Muscle layer of duodenum (tissue), 2 donors: ENCODE measurements around the gene MARVELD3.

Source experiments
- H3K27ac ChIP-seq: one replicate; pipeline ENCODE4 v1.7.0; 2013; ENCODE audit warnings: mild to moderate bottlenecking, low read length
- H3K27me3 ChIP-seq: one replicate; pipeline ENCODE4 v1.7.0; 2013; ENCODE audit warnings: low read depth, mild to moderate bottlenecking, control low read depth, low read length
- H3K36me3 ChIP-seq, 2 donors: one replicate each; pipeline ENCODE4 v1.7.0; 2013; ENCODE audit warnings: low read length in 2 of 2, control low read depth in 1 of 2, mild to moderate bottlenecking in 1 of 2; ENCODE audit not compliant: insufficient read depth in 2 of 2, control insufficient read depth in 1 of 2
- H3K4me1 ChIP-seq, 2 donors: one replicate each; pipeline ENCODE4 v1.7.0; 2013; ENCODE audit warnings: low read length in 2 of 2, mild to moderate bottlenecking in 2 of 2, control low read depth in 1 of 2, moderate library complexity in 1 of 2; ENCODE audit not compliant: insufficient read depth in 2 of 2, control insufficient read depth in 1 of 2
- H3K4me3 ChIP-seq, 2 donors: one replicate each; pipeline ENCODE4 v1.7.0; 2013; ENCODE audit warnings: low read length in 2 of 2, low read depth in 1 of 2, mild to moderate bottlenecking in 1 of 2
- H3K9me3 ChIP-seq, 2 donors: one replicate each; pipeline ENCODE4 v1.7.0; 2013; ENCODE audit warnings: low read length in 2 of 2, control low read depth in 1 of 2, mild to moderate bottlenecking in 1 of 2; ENCODE audit not compliant: control insufficient read depth in 1 of 2
- donor health status: healthy.

The MARVELD3 gene

GRCh38 chr16:71648162-71648561, 22.2 kb downstream of the MARVELD3 start:
- Histone ChIP-seq H3K36me3 (peaks cover 17 to 43% of the 10 kb centered on the region in 2 donors), H3K27me3 (no peaks in the 10 kb centered on the region), H3K27ac (no peak overlapping the region), H3K9me3 (no peaks in the 10 kb centered on the region), H3K4me1 (no peaks in the 10 kb centered on the region), H3K4me3 (no peak overlapping the region)

- Histone ChIP-seq H3K9me3 (no peaks in the 10 kb centered on the region), H3K36me3 (peaks cover 21 to 48% of the 10 kb centered on the region in 2 donors), H3K4me1 (no peaks in the 10 kb centered on the region), H3K27ac (no peak overlapping the region), H3K4me3 (no peak overlapping the region), H3K27me3 (no peaks in the 10 kb centered on the region)
These were observed 22.9 kb downstream of the MARVELD3 start for GRCh38 chr16:71648921-71649320.

GRCh38 chr16:71649704-71650103, 23.7 kb downstream of the MARVELD3 start:
- Histone ChIP-seq H3K4me3 (no peak overlapping the region), H3K4me1 (no peaks in the 10 kb centered on the region), H3K36me3 (peaks cover 24 to 55% of the 10 kb centered on the region in 2 donors), H3K27me3 (no peaks in the 10 kb centered on the region), H3K9me3 (no peaks in the 10 kb centered on the region), H3K27ac (no peak overlapping the region)

GRCh38 chr16:71658771-71659170, 32.8 kb downstream of the MARVELD3 start:
- Histone ChIP-seq H3K27ac (no peak overlapping the region), H3K27me3 (no peaks in the 10 kb centered on the region), H3K9me3 (no peaks in the 10 kb centered on the region), H3K4me3 (no peak overlapping the region), H3K36me3 (peaks cover 29 to 46% of the 10 kb centered on the region in 2 donors), H3K4me1 (no peaks in the 10 kb centered on the region)

GRCh38 chr16:71659471-71659870, 33.5 kb downstream of the MARVELD3 start:
- H3K9me3 ChIP-seq: no peaks in the 10 kb centered on the region
- peaks cover 29 to 49% of the 10 kb centered on the region in 2 donors for H3K36me3 ChIP-seq
- H3K4me3 ChIP-seq: no peak overlapping the region
- no peak overlapping the region for H3K27ac ChIP-seq
- no peaks in the 10 kb centered on the region for H3K4me1 ChIP-seq
- no peaks in the 10 kb centered on the region for H3K27me3 ChIP-seq

GRCh38 chr16:71666264-71666663, 40.3 kb downstream of the MARVELD3 start:
- Histone ChIP-seq H3K27ac (no peak overlapping the region), H3K4me3 (no peak overlapping the region), H3K36me3 (peaks cover 25 to 73% of the 10 kb centered on the region in 2 donors), H3K27me3 (no peaks in the 10 kb centered on the region), H3K9me3 (no peaks in the 10 kb centered on the region), H3K4me1 (no peaks in the 10 kb centered on the region)

- H3K36me3 ChIP-seq: peaks cover 25 to 75% of the 10 kb centered on the region in 2 donors
- H3K4me3 ChIP-seq: no peak overlapping the region
- no peaks in the 10 kb centered on the region for H3K9me3 ChIP-seq
- H3K4me1 ChIP-seq: no peaks in the 10 kb centered on the region
- no peak overlapping the region for H3K27ac ChIP-seq
- H3K27me3 ChIP-seq: no peaks in the 10 kb centered on the region
These were observed 41.1 kb downstream of the MARVELD3 start for GRCh38 chr16:71666928-71667707.

- Histone ChIP-seq H3K4me3 (no peak overlapping the region), H3K27ac (no peak overlapping the region), H3K4me1 (no peaks in the 10 kb centered on the region), H3K36me3 (peaks cover 19 to 72% of the 10 kb centered on the region in 2 donors), H3K27me3 (no peaks in the 10 kb centered on the region), H3K9me3 (no peaks in the 10 kb centered on the region)
These were observed 44.0 kb downstream of the MARVELD3 start for GRCh38 chr16:71669926-71670536.

GRCh38 chr16:71670537-71670936, 44.6 kb downstream of the MARVELD3 start:
- no peak overlapping the region for H3K27ac ChIP-seq
- peaks cover 21 to 72% of the 10 kb centered on the region in 2 donors for H3K36me3 ChIP-seq
- H3K27me3 ChIP-seq: no peaks in the 10 kb centered on the region
- H3K4me3 ChIP-seq: no peak overlapping the region
- H3K4me1 ChIP-seq: no peaks in the 10 kb centered on the region
- no peaks in the 10 kb centered on the region for H3K9me3 ChIP-seq

- H3K27me3 ChIP-seq: no peaks in the 10 kb centered on the region
- peaks cover 21 to 74% of the 10 kb centered on the region in 2 donors for H3K36me3 ChIP-seq
- no peak overlapping the region for H3K4me3 ChIP-seq
- no peaks in the 10 kb centered on the region for H3K9me3 ChIP-seq
- no peaks in the 10 kb centered on the region for H3K4me1 ChIP-seq
- no peak overlapping the region for H3K27ac ChIP-seq
These were observed 45.2 kb downstream of the MARVELD3 start for GRCh38 chr16:71671165-71671564.

- Histone ChIP-seq H3K27me3 (no peaks in the 10 kb centered on the region), H3K36me3 (peaks cover 11 to 72% of the 10 kb centered on the region in 2 donors), H3K27ac (no peak overlapping the region), H3K4me3 (no peak overlapping the region), H3K4me1 (no peaks in the 10 kb centered on the region), H3K9me3 (no peaks in the 10 kb centered on the region)
These were observed 46.1 kb downstream of the MARVELD3 start for GRCh38 chr16:71672125-71672524.
